Activated CD4-positive, alpha-beta T cell treated with anti-CD3 and anti-CD28 coated beads, Interleukin-2, amount 10 ng/mL, durations not matched to agents 7 days and 5 days (primary cell): ENCODE results near the gene BTBD17. TPM values are rescaled to one million over a fixed set of nuclear protein-coding genes. Genes with fewer than 3 reads are reported as not detected.

Experiments used
- CTCF ChIA-PET: fragments of 350-600 bp; sonication (Branson Sonifier 250); formaldehyde crosslinking; loops from one replicate; lab custom pipeline; 2021; ENCODE audit warnings: antibody characterized with exemption; lab: Charles Lee
- POLR2A ChIA-PET: fragments of 350-600 bp; sonication (Branson Sonifier 250); formaldehyde crosslinking; loops from one replicate; lab custom pipeline; 2021; ENCODE audit warnings: antibody characterized with exemption; lab: Charles Lee
- DNase-seq: peaks from one replicate; pipeline ENCODE4 v3.0.0-alpha.2; 2020
- H3K27ac Mint-ChIP-seq: one replicate; pipeline ENCODE4 v1.8.0; 2021; ENCODE audit warnings: mild to moderate bottlenecking, moderate library complexity, mixed read lengths
- H3K27me3 Mint-ChIP-seq: one replicate; pipeline ENCODE4 v1.8.0; 2021; ENCODE audit warnings: mixed read lengths
- H3K36me3 Mint-ChIP-seq: one replicate; pipeline ENCODE4 v1.8.0; 2021; ENCODE audit warnings: low read depth, mixed read lengths
- H3K4me1 Mint-ChIP-seq: one replicate; pipeline ENCODE4 v1.8.0; 2021; ENCODE audit warnings: mixed read lengths
- H3K4me3 Mint-ChIP-seq: one replicate; pipeline ENCODE4 v1.8.0; 2021; ENCODE audit warnings: mild to moderate bottlenecking, moderate library complexity, mixed read lengths
- H3K9me3 Mint-ChIP-seq: one replicate; pipeline ENCODE4 v1.8.0; 2021; ENCODE audit warnings: mixed read lengths
- total RNA-seq, 2 experiments: library from RNA; stranded (reverse); gene quantifications; one replicate each; pipeline ENCODE4 v1.2.3, GENCODE V29; 2021

BTBD17 gene
- total RNA-seq, 2 experiments from 2014 or later = not detected

DNA sequence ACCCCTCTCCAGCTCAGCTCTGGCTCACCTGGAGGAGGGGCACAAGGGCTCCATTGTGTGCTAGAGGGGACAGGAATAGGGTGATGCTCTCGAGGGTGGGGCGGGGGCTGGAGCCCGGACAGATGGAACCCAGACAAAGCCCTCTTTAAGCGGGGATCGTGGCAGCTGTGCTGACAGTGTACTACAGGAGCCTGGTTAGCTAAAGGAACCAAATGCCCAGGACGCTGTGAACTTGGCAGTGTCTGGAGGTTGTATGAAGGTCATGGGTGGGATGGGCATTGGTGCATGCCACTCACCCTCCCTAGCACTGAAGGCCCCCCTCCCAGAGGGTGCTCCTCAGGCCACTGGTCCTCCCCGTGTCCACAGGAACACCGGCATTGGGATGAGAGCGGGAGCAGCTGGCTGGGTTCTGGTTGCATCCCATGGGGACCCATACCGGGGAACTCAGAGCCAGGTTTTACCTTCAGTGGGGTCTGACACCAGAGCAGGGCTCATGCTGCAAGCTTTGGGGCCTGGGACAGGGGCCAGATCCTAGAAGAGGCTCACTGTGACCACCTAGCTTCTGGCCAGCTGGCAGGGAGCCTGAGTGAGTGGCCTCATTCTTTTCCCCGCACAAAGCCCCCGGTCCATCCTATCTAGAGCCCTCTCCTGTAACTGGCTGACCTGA is 23.7 kb downstream of the BTBD17 start:
- Mint-ChIP-seq H3K4me3 (no peak overlapping the region), H3K36me3 (no peaks in the 10 kb centered on the region), H3K9me3 (no peaks in the 10 kb centered on the region), H3K27me3 (peaks cover 4% of the 10 kb centered on the region), H3K27ac (no peak overlapping the region), H3K4me1 (peaks cover 9% of the 10 kb centered on the region)
- ChIA-PET CTCF (interaction anchor here (0.6 kb wide), 1 partner anchor 32 kb away, joined by 4 read pairs; no protein-coding TSS in a partner anchor), POLR2A (no interaction called here)
- DNase-seq = no peak

DNA sequence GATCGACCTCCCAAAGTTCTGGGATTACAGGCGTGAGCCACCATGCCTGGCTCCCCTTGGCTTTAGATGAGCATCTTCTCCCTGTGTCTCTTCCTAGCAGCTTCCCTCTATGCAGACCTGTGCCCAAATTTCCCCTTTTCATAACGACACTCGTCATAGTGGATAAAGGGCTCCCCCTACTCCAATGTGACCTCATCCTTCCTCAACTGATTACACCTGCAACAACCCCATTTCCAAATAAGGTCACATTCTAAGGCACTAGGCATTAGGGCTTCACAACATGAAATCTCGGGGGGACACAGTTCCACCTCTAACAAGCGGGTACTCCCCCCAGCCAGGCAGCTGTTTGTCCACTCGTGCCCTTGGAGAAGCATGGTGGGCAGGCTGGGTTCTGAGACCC is 25.4 kb downstream of the BTBD17 start:
- no peak for DNase-seq
- H3K4me1 Mint-ChIP-seq = peaks cover 9% of the 10 kb centered on the region
- POLR2A ChIA-PET = no interaction called here
- no peak overlapping the region for H3K4me3 Mint-ChIP-seq
- H3K27me3 Mint-ChIP-seq = peaks cover 4% of the 10 kb centered on the region
- CTCF ChIA-PET = interaction anchor here (1.1 kb wide), 1 partner anchor 30 kb away, joined by 4 read pairs; no protein-coding TSS in a partner anchor
- no peak overlapping the region for H3K27ac Mint-ChIP-seq
- no peaks in the 10 kb centered on the region for H3K9me3 Mint-ChIP-seq
- H3K36me3 Mint-ChIP-seq = no peaks in the 10 kb centered on the region

DNA sequence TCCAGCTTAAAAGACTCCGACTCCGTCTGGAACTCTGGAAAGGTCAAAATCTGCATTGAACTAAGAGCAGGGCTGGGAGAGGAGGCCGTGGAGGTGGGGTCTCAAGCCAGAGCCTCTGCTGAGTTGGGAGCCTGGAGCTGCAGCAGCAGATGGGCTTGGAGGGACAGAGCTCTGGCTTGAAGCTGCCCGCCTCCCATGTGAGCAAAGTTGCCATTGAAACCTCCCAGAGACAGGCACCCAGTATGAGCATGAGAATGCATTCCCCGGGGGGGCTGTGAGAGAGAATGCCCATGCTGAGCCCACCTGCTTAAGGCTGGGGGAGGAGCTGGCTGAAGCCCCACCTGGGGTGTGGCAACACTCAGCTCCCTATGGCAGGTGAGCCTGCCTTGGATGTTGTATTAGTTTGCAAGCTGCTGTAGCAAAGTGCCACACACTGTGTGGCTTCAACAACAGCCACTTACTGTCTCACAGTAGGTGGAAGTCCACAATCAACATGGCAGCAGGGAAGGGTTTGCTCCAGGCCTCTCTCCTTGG is 26.1 kb downstream of the BTBD17 start:
- DNase-seq = no peak
- H3K4me1 Mint-ChIP-seq = peaks cover 9% of the 10 kb centered on the region
- ChIA-PET POLR2A (no interaction called here), CTCF (no interaction called here)
- no peak overlapping the region for H3K27ac Mint-ChIP-seq
- no peaks in the 10 kb centered on the region for H3K9me3 Mint-ChIP-seq
- no peaks in the 10 kb centered on the region for H3K36me3 Mint-ChIP-seq
- no peak overlapping the region for H3K4me3 Mint-ChIP-seq
- H3K27me3 Mint-ChIP-seq = peaks cover 4% of the 10 kb centered on the region

DNA sequence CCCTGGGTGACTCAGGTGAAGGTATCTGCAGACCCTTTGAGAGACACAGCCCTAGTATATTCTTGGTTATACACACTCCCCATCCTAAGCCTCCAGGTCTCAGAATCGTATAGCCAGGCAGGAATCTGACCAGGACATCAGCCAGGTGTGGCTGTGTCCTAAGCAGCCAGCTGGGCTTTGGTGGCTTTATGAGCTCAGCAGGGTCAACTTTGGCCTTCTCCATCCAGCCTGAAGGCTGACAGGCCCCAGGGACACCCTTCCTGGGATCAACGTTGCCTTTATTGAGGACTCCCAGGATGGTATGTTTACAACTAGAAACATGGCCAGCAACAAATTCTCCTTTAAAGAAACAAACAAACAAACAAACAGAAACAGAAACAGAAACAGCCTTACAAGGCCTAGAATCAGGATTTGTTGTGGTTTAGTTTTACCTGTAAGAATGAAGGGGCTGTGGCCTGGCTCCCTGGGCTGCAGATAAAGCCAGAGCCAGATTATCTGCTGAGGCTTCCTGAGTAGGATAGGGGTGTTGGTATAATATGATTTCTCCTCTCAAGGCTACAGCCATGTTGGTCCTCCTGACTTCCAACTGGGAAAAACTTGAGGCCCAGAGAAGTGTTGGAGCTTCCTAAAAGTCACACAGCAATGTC is 27.2 kb downstream of the BTBD17 start:
- POLR2A ChIA-PET = no interaction called here
- DNase-seq = no peak
- Mint-ChIP-seq H3K4me3 (no peak overlapping the region), H3K27ac (no peak overlapping the region), H3K9me3 (no peaks in the 10 kb centered on the region), H3K4me1 (peaks cover 14% of the 10 kb centered on the region), H3K36me3 (peaks cover 1% of the 10 kb centered on the region), H3K27me3 (peaks cover 4% of the 10 kb centered on the region)
- CTCF ChIA-PET = no interaction called here

DNA sequence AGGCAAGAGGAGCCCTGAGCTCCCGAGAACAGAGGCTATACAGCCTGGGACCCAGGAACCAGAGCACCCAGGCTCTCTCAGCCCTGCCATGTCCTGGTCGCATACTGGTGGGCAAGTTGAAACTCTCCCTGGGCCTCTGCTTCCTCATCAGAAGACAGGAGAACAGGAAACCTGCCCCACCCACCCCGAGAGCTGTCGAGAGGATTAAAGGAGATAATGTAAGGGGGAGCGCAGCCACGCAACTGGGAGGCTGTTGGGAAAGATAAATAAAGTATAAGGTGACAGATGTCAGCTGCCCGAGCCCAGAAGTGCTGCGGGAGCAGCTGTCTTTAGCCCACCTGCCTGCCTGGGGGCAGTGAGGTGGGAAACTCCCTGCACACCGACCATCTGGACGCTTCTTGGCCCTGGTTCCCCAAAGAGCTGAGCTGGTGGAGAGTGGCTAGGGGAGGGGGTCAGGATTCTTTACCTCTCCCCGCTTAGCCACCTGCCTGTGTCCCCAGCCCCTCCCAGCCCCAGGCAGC is 28.8 kb downstream of the BTBD17 start:
- peaks cover 5% of the 10 kb centered on the region for H3K36me3 Mint-ChIP-seq
- no peak for DNase-seq
- ChIA-PET CTCF (interaction anchor here (0.6 to 1.2 kb wide), 3 partner anchors 9 to 139 kb away, joined by 3 read pairs; no protein-coding TSS in a partner anchor), POLR2A (interaction anchor here (0.6 kb wide), 1 partner anchor 15 kb away, joined by 3 read pairs; no protein-coding TSS in a partner anchor)
- H3K9me3 Mint-ChIP-seq = peaks cover 3% of the 10 kb centered on the region
- peaks cover 25% of the 10 kb centered on the region for H3K4me1 Mint-ChIP-seq
- H3K4me3 Mint-ChIP-seq = no peak overlapping the region
- H3K27me3 Mint-ChIP-seq = peaks cover 4% of the 10 kb centered on the region
- peak overlapping the region; percentile 13 for H3K27ac Mint-ChIP-seq

DNA sequence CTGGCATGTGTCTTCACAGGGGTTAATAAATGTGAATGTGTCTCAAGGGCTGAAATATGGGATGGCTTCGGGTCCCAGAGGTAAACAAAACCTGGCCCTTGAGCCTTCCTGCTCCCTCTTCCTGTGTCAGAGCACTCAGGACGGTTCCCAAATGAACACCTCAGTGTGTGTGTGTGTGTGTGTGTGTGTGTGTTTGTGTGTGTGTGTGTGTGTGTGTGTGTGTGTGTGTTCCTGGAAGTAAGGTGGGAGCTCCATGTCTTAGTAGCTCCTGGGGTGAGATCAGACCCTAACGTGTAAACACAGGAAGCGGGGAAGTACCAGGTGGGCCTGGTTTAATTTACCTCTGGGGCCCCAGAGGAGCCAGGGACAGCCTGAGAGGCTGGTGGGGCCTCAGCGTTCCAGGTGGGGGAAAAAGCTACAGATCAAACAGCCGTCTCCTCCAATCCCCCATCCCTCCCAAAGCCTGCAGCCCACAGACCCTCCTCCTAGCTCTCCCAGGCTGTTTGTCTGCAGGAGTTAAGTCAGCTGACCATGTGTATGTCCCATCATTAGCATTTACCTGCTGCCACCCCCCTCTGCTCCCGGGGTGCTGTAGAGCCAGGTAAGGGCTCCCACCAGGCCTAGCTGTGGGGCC is 29.5 kb downstream of the BTBD17 start:
- Mint-ChIP-seq H3K27me3 (peaks cover 4% of the 10 kb centered on the region), H3K27ac (no peak overlapping the region), H3K4me1 (peaks cover 31% of the 10 kb centered on the region), H3K4me3 (no peak overlapping the region), H3K36me3 (peaks cover 5% of the 10 kb centered on the region), H3K9me3 (peaks cover 3% of the 10 kb centered on the region)
- DNase-seq = no peak
- POLR2A ChIA-PET = interaction anchor here (0.6 kb wide), 1 partner anchor 16 kb away, joined by 3 read pairs; no protein-coding TSS in a partner anchor
- CTCF ChIA-PET = interaction anchor here (0.6 to 1.2 kb wide), 5 partner anchors 8 to 1114 kb away, joined by 3 read pairs; no protein-coding TSS in a partner anchor

DNA sequence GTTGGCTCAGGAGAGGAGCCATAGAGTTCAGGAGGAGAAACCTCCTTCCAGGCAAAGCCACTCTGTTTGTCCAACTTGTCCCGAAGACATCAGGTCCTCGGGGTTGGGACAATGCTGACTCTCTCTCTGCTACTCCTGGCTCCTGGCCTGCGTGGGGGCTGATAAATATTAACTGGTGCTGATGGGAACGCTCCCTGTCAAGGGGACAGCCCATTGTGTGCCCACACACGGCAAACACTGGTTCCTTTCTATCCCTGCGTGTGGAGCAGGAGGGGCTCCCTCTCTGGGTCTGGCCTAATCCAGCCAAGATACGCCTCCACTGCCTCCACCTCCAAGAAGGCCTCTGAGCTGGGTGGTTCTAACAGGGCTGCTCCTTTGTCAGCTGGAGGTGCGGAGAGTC is 31.2 kb downstream of the BTBD17 start:
- POLR2A ChIA-PET = no interaction called here

DNA sequence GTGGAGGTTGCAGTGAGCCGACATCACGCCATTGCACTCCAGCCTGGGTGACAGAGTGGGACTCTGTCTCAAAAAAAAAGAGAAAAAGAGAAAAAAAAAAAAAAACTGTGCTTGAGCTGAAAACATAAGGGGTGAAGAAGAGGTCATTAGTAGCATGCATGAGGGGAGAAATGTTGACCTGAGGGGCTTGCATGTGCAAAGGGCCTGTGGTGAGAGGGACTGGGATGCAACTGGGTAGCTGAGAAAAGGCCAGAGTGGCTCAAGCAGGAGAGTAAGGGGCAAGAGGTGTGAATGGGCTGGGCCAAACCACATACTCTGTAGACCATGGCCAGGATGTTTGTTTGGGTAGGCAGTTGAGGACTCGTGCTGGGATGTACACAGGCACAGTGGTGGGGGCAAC is 32.3 kb downstream of the BTBD17 start:
- Mint-ChIP-seq H3K36me3 (peaks cover 5% of the 10 kb centered on the region), H3K27me3 (peaks cover 15% of the 10 kb centered on the region), H3K4me3 (peak overlapping the region; percentile 15), H3K4me1 (peaks cover 38% of the 10 kb centered on the region), H3K9me3 (peaks cover 3% of the 10 kb centered on the region), H3K27ac (peak overlapping the region; percentile 73)
- no peak for DNase-seq
- ChIA-PET CTCF (interaction anchor here (1.1 to 1.9 kb wide), 3 partner anchors 16 to 33 kb away, joined by 3 to 4 read pairs (median 3); no protein-coding TSS in a partner anchor), POLR2A (no interaction called here)

More for the DNA sequence above, 31.2 kb downstream of the BTBD17 start:
- Mint-ChIP-seq H3K4me1 (peaks cover 39% of the 10 kb centered on the region), H3K36me3 (peaks cover 5% of the 10 kb centered on the region), H3K27ac (no peak overlapping the region), H3K4me3 (no peak overlapping the region), H3K9me3 (peaks cover 3% of the 10 kb centered on the region), H3K27me3 (peaks cover 5% of the 10 kb centered on the region)
- CTCF ChIA-PET = interaction anchor here (0.5 to 1.9 kb wide), 3 partner anchors 22 to 141 kb away, joined by 3 to 4 read pairs (median 3); no protein-coding TSS in a partner anchor
- no peak for DNase-seq

DNA sequence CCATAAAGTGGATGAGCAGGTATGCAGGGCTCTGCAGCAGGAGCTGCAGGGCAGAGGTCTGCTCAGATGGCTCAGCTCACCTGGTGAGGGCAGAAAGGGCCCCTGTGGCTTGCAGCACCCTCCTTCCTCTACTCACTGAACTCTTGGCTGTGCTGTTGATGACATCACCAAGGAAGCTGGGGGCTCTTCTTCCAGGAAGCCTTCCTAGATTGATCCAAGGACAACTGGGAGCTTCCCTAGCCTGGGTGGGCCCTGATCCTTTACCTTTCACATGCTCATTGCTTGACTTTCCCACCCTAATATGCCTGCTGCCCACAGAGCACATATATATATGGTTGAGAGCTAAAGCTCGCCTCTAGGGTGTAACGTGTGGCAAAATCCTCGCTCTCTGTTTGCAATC is 33.2 kb downstream of the BTBD17 start:
- peaks cover 19% of the 10 kb centered on the region for H3K27me3 Mint-ChIP-seq
- DNase-seq = no peak
- ChIA-PET CTCF (interaction anchor here (1.1 to 1.2 kb wide), 2 partner anchors 17 to 34 kb away, joined by 3 read pairs; no protein-coding TSS in a partner anchor), POLR2A (no interaction called here)
- H3K4me3 Mint-ChIP-seq = no peak overlapping the region
- H3K4me1 Mint-ChIP-seq = peaks cover 38% of the 10 kb centered on the region
- peaks cover 3% of the 10 kb centered on the region for H3K9me3 Mint-ChIP-seq
- peak overlapping the region; percentile 73 for H3K27ac Mint-ChIP-seq
- H3K36me3 Mint-ChIP-seq = peaks cover 5% of the 10 kb centered on the region

DNA sequence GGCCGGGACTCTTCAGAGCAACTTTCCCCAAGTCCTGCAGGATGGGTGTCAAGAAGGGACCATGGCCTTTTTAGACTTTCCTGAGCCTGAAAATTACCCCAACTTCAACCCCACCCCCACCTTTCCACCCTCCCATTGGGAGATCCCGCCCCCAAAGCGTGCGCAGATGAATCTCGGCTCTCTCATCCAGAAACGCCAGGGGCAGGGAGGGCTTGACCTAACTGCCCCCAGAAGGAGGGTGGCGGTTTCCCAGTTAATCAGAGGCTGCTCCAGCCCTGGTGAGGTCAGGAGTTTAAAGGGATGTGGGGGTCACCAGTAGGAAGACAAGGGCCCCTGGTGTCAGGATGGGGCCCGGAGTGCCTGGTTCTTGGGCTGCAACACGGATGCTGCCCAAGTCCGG is 35.2 kb downstream of the BTBD17 start:
- no peak for DNase-seq
- H3K9me3 Mint-ChIP-seq = peaks cover 3% of the 10 kb centered on the region
- peaks cover 30% of the 10 kb centered on the region for H3K27me3 Mint-ChIP-seq
- ChIA-PET POLR2A (no interaction called here), CTCF (no interaction called here)
- peaks cover 5% of the 10 kb centered on the region for H3K36me3 Mint-ChIP-seq
- peaks cover 38% of the 10 kb centered on the region for H3K4me1 Mint-ChIP-seq
- H3K4me3 Mint-ChIP-seq = peak overlapping the region; percentile 6
- H3K27ac Mint-ChIP-seq = peak overlapping the region; percentile 42

DNA sequence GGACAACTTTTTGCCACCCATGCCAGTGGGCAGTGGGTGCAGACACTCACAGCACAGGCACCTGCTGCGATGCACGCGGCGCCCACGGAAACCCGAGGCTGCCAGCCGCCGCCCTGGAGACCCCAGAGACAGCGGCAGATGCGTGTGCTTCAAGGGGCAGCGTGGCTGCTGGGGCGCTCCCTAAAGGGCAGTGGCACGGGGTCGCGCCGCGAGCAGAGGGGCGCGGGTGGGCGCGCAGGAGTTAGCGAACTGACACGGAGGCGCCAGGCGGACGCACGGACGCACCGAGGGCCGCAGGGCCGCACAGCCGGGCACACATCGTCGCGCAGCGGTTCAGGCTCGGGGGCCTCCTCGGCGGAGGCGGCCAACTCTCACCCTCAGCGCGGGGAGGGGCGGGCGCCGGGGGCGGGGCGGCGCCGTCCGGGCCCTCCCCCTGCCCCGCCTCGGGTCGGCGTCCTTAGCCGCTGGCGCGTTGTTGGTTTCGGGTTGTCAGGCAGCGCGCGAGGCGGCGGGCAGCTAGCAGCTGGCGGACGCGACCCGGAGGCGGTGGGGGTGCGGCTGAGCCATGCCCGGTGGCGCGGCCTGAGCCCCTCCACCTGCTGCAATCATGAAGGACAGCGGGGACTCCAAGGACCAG is 35.8 kb downstream of the BTBD17 start, which contains the start of gene KIF19:
KIF19 (plus strand) TSS at position 484 of the 637 bp plus-strand sequence; CDS start at position 608, 124 bp downstream.
- CTCF ChIA-PET = no interaction called here

DNA sequence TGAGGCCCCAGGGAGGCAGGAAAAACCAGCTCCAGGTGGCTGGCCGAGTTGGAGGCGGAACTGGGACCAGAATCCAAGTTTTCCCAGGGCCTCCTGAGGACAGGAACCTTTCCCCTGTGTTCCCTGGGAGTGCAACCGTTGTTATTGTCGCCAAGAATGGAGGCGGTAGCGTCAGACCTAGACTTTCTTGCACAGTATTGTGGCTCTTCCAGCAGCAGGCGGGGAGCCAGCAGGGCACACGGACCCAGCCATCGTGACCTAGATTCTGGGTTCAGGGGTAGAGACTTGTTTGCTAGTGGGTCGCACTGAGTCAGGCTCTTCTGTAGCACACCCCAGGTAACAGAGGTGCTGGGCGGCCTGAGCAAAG is 36.3 kb downstream of the BTBD17 start:
- peaks cover 38% of the 10 kb centered on the region for H3K4me1 Mint-ChIP-seq
- DNase-seq = no peak
- peaks cover 5% of the 10 kb centered on the region for H3K36me3 Mint-ChIP-seq
- peaks cover 3% of the 10 kb centered on the region for H3K9me3 Mint-ChIP-seq
- no peak overlapping the region for H3K4me3 Mint-ChIP-seq
- ChIA-PET CTCF (no interaction called here), POLR2A (no interaction called here)
- no peak overlapping the region for H3K27ac Mint-ChIP-seq
- H3K27me3 Mint-ChIP-seq = peaks cover 30% of the 10 kb centered on the region

More for the DNA sequence above, 35.8 kb downstream of the BTBD17 start, which contains the start of gene KIF19:
- peak within 1 kb of the TSS; percentile 42 for H3K27ac Mint-ChIP-seq
- DNase-seq = peak; percentile 63
- H3K4me1 Mint-ChIP-seq = peaks cover 38% of the 10 kb centered on the region
- peaks cover 3% of the 10 kb centered on the region for H3K9me3 Mint-ChIP-seq
- peak within 1 kb of the TSS; percentile 6 for H3K4me3 Mint-ChIP-seq
- POLR2A ChIA-PET = no interaction called here
- H3K27me3 Mint-ChIP-seq = peaks cover 30% of the 10 kb centered on the region
- peaks cover 5% of the 10 kb centered on the region for H3K36me3 Mint-ChIP-seq
